ENCODE measurements around the gene NOG.
A peak's percentile ranks its signal among the peaks of the same experiment; 100 is the strongest.

Gene NOG

DNA sequence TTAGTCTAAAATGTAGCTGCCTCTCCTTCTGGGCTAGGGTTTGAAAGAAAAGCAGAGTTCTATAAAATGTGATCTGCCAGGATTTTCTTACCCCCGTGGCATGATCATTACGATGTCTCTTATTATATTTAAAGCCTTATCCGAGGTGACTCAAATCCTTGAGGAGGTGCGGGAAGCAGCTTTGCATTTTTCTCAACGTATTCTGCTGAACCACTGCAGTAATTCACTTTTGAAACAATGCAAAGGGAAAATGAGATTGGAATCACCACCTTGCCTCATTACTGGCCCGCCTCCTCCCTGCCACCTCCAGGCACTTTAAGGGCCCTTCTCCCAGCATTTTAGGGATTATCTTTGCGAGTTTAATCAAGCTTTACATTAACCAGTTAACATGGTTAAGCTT lies 9.7 kb upstream of the NOG start:
- H3K4me3 ChIP-seq (ENCODE audit: control insufficient read depth, low read depth, low read length), result no peak overlapping the region
- TF ChIP-seq, protein P1, sequence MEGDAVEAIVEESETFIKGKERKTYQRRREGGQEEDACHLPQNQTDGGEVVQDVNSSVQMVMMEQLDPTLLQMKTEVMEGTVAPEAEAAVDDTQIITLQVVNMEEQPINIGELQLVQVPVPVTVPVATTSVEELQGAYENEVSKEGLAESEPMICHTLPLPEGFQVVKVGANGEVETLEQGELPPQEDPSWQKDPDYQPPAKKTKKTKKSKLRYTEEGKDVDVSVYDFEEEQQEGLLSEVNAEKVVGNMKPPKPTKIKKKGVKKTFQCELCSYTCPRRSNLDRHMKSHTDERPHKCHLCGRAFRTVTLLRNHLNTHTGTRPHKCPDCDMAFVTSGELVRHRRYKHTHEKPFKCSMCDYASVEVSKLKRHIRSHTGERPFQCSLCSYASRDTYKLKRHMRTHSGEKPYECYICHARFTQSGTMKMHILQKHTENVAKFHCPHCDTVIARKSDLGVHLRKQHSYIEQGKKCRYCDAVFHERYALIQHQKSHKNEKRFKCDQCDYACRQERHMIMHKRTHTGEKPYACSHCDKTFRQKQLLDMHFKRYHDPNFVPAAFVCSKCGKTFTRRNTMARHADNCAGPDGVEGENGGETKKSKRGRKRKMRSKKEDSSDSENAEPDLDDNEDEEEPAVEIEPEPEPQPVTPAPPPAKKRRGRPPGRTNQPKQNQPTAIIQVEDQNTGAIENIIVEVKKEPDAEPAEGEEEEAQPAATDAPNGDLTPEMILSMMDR (IDR thresholded peaks at IDR 0.05; ENCODE audit: control insufficient read depth, insufficient read depth, low read depth, low read length, missing control alignments), result no peak
- DNase-seq (ENCODE audit: low read depth), result no peak

DNA sequence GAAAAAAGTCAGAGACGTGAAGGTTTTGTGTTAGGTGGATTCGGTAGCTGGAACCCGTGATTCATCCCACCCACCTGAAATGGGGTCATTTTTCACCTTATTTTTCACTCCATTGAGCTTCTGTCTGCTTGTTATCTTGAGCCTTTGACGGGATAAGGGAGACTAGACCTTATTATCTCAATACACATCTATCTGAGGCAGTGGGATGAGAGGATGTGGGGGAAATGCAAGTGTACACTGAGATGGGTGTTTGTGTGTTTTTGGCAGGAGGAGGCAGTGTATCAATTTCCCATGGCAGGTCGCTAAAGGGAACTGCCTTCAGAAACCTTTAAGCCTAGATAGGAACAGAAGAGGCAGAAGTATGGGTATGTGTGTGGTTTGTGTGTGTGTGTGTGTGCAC lies 6.2 kb upstream of the NOG start:
- DNase-seq (ENCODE audit: low read depth), result no peak
- TF ChIP-seq, protein P1 (IDR thresholded peaks at IDR 0.05; ENCODE audit: control insufficient read depth, insufficient read depth, low read depth, low read length, missing control alignments), result no peak
- H3K4me3 ChIP-seq (ENCODE audit: control insufficient read depth, low read depth, low read length), result no peak overlapping the region

DNA sequence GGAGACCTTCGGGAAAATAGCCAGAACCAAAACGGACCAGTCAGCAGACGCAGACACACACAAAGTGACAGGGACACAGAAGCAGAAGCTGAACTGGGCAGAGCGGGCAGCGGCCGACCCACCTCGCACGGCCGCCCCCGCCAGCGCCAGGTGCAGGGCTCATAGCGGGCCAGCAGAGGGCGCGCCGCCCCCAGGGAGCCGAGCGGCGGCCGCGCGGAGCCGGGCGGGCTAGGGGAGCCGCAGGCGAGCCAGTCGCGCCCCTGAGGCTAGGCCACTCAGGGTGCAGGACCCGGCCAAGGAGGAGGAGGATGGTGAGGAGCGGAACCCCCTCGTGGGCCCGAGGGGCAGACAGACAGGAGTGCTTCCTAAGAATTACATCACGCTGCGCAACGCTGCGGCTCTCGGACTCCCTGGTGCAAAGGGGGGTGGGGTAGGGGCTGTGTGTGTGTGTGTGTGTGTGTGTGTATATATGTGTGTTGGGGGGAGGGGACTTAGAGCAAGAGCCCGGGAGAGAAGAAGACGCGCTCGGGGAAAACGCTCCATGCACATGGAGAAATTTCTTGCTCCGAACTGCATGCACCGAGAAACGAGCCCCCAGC lies 913 bp upstream of the NOG start:
- peak overlapping the region; percentile 48 for H3K4me3 ChIP-seq (ENCODE audit: control insufficient read depth, low read depth, low read length)
- TF ChIP-seq, protein P1 (IDR thresholded peaks at IDR 0.05; ENCODE audit: control insufficient read depth, insufficient read depth, low read depth, low read length, missing control alignments), result peak; percentile 57
- no peak for DNase-seq (ENCODE audit: low read depth)

DNA sequence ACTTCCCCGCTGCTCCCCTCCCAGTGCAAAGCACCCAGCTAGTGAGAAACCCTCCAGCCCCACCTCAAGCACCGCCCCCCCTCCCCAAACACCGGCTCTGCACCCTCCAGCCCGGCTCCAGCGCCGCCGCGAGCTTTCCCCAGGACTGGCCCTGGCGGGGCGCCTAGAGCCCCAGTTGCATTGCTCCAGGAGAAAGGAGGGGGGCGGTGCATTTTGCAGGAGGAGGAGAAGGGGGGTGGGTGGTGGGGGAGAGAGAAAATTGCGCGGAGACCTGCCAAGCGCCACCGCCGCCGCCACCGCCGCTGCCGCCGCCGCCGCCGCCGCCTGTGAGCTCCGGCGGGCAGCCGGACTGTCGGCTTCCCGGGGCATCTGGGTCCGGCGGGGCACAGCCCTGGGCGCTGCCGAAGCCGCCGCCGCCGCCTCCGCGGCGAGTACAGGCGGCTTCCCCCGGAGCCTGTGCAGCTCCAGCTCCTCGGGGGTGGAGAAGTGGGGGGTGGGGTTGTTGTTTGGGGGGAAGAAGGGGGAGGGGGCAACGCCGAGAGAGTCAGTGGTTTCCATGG lies 333 bp upstream of the NOG start:
- TF ChIP-seq, protein P1 (IDR thresholded peaks at IDR 0.05; ENCODE audit: control insufficient read depth, insufficient read depth, low read depth, low read length, missing control alignments), result no peak
- peak overlapping the region; percentile 48 for H3K4me3 ChIP-seq (ENCODE audit: control insufficient read depth, low read depth, low read length)
- DNase-seq (ENCODE audit: low read depth), result no peak

DNA sequence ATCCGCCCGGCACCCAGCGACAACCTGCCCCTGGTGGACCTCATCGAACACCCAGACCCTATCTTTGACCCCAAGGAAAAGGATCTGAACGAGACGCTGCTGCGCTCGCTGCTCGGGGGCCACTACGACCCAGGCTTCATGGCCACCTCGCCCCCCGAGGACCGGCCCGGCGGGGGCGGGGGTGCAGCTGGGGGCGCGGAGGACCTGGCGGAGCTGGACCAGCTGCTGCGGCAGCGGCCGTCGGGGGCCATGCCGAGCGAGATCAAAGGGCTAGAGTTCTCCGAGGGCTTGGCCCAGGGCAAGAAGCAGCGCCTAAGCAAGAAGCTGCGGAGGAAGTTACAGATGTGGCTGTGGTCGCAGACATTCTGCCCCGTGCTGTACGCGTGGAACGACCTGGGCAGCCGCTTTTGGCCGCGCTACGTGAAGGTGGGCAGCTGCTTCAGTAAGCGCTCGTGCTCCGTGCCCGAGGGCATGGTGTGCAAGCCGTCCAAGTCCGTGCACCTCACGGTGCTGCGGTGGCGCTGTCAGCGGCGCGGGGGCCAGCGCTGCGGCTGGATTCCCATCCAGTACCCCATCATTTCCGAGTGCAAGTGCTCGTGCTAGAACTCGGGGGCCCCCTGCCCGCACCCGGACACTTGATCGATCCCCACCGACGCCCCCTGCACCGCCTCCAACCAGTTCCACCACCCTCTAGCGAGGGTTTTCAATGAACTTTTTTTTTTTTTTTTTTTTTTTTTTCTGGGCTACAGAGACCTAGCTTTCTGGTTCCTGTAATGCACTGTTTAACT lies 1.0 kb downstream of the NOG start:
- DNase-seq (ENCODE audit: low read depth), result no peak
- TF ChIP-seq, protein P1 (IDR thresholded peaks at IDR 0.05; ENCODE audit: control insufficient read depth, insufficient read depth, low read depth, low read length, missing control alignments), result no peak
- peak overlapping the region; percentile 48 for H3K4me3 ChIP-seq (ENCODE audit: control insufficient read depth, low read depth, low read length)

DNA sequence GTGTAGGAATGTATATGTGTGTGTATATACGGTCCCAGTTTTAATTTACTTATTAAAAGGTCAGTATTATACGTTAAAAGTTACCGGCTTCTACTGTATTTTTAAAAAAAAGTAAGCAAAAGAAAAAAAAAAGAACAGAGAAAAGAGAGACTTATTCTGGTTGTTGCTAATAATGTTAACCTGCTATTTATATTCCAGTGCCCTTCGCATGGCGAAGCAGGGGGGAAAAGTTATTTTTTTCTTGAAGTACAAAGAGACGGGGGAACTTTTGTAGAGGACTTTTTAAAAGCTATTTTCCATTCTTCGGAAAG lies 1.6 kb downstream of the NOG start:
- DNase-seq (ENCODE audit: low read depth), result no peak
- TF ChIP-seq, protein P1 (IDR thresholded peaks at IDR 0.05; ENCODE audit: control insufficient read depth, insufficient read depth, low read depth, low read length, missing control alignments), result no peak
- H3K4me3 ChIP-seq (ENCODE audit: control insufficient read depth, low read depth, low read length), result no peak overlapping the region

All from AG09309 (cell line).